NCI-H1436 treated with DMSO at 0.1 percent for 48 hours (cell line): ENCODE data around the gene TIMM29.
"Not testable (repeated sequence)": the region's sequence is repeated elsewhere in the genome, so short reads cannot be mapped to it uniquely, and the experiment has no call there.

ENCODE experiments used
- DNase-seq: peaks from one replicate; lab custom pipeline; 2025; lab: John Stamatoyannopoulos, UW

TIMM29 gene

GRCh38 chr19:10945264-10945663, 16.7 kb downstream of the TIMM29 start:
- no peak for DNase-seq

- DNase-seq, result no peak
Observed at GRCh38 chr19:10946958-10947657, 18.5 kb downstream of the TIMM29 start.

- no peak for DNase-seq
Observed at GRCh38 chr19:10952809-10953208, 24.2 kb downstream of the TIMM29 start.

- DNase-seq, result not testable (repeated sequence)
Observed at GRCh38 chr19:10959277-10959968, 30.8 kb downstream of the TIMM29 start.

- peak; percentile 84 for DNase-seq
Observed at GRCh38 chr19:10960314-10961072, 31.9 kb downstream of the TIMM29 start, which contains the start of gene SMARCA4. TSS of gene SMARCA4 (plus strand) at chr19:10961030. CDS start at chr19:10984152, 23,122 bp downstream.

- no peak for DNase-seq
Observed at GRCh38 chr19:10961073-10961860, 32.7 kb downstream of the TIMM29 start.

GRCh38 chr19:10962863-10963262, 34.3 kb downstream of the TIMM29 start:
- no peak for DNase-seq

GRCh38 chr19:10963865-10964264, 35.3 kb downstream of the TIMM29 start:
- no peak for DNase-seq

- no peak for DNase-seq
Observed at GRCh38 chr19:10964903-10965302, 36.3 kb downstream of the TIMM29 start.

- no peak for DNase-seq
Observed at GRCh38 chr19:10965398-10965797, 36.8 kb downstream of the TIMM29 start.

GRCh38 chr19:10966809-10967208, 38.2 kb downstream of the TIMM29 start:
- no peak for DNase-seq

GRCh38 chr19:10968527-10969135, 40.0 kb downstream of the TIMM29 start:
- DNase-seq, result no peak

- DNase-seq, result no peak
Observed at GRCh38 chr19:10971107-10971726, 42.6 kb downstream of the TIMM29 start.

GRCh38 chr19:10975374-10976130, 46.9 kb downstream of the TIMM29 start:
- DNase-seq, result no peak

- DNase-seq, result no peak
Observed at GRCh38 chr19:10976131-10976892, 47.7 kb downstream of the TIMM29 start.

- no peak for DNase-seq
Observed at GRCh38 chr19:10977742-10978092, 49.1 kb downstream of the TIMM29 start.
